GM18861 (cell line): ENCODE data around the gene SUMO3.

Source experiments
- ATAC-seq: cut with Tn5 transposase; IDR thresholded peaks from one replicate; pipeline ENCODE4 v1.9.1; 2021; ENCODE audit not compliant: unreplicated experiment

The SUMO3 gene

GRCh38 chr21:44804762-44805161 is 13.1 kb downstream of the SUMO3 start:
- ATAC-seq = no peak

DNA sequence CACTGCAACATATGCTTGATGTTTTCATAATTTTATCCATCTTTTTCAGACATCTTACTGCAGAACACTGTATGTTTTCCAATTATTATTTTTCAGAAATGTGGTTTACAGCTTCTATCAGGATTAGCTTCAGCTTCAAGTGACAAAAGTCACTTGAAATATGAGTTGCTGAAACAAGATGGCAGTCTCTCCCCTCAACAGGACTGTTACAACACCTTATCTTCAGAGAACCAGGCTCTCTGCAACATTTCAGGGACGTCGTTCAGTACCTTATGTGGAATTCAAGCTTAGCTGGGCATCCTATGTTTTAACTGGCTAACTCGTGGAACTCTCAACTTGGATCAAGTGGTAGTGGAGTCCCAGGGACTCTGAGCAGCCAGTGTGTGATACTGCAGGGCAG is 14.2 kb downstream of the SUMO3 start:
- ATAC-seq = no peak

- no peak for ATAC-seq
Observed at GRCh38 chr21:44802396-44803153, 15.3 kb downstream of the SUMO3 start.

DNA sequence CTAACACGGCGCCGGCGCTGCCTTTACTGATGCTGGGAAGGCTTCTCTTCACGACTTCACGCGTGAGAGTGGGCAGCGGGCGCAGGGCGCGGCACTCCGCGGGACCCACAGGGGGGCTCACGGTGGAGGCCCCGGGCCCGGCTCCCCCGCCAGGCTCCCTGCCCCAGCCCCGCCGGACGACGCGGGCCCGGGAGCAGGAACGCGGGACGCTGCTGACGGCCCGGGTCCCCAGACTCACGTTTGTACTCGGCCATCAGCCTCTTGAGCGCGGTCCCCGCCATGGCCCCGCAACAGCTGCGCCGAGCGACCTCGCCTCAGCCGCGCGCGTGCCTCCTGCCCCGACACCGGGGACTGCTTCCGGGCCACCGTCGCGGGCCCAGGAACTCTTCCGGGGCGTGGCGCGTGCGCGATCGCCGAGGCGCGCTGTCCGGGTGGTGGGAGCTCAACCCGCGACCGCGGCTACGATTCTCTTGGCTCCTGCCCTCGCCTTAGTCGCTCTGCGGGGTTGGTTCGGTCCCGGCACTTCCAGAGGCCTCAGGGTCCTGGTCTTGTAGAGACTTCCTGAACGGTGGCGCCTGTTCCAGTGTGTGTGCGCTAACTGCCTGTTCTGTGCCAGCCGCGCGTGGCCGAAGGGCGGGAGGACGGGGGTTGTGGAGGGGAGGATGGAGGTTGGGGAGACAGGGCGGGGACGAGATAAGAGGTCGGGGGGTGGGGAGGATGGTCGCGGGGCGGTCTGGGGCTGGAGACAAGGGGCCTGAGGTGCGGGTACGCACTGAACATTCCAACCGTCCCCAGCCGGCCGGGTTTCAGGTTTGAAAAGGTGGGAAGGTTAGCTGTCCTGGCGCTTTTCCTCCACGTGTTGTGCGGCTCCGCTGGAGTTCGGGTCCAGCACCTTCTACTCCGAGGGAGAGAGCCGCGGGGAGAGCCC is 16.1 kb downstream of the SUMO3 start, which contains the start of gene UBE2G2:
Gene UBE2G2 (minus strand): TSS at position 353 of the 928 bp plus-strand sequence. CDS start 72 bp downstream, at position 281.
- peak; percentile 56 for ATAC-seq

DNA sequence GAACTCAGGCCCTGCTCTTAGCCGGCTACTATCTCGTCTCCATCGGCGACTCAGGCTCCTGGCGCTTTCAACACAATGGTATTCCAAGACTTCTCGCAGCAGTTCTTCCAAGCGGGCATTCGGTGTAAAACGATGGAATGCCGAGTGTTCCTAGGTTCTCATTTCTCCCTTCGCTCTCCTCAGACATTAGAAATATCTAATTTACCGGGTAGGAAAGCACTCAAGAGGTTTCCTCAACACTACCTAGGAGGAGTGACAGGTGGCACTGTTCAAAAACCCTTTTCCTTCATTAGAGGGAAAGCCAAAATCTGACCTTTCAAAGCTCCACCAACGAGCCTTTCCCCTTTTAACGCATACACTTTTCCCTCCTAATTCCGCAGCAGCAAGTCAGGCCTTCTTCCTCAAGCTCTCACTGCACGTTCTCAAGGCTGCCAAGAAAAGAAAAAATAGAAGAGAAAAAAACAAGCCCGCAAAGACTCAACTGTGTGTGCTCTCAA is 16.8 kb downstream of the SUMO3 start:
- ATAC-seq = no peak

DNA sequence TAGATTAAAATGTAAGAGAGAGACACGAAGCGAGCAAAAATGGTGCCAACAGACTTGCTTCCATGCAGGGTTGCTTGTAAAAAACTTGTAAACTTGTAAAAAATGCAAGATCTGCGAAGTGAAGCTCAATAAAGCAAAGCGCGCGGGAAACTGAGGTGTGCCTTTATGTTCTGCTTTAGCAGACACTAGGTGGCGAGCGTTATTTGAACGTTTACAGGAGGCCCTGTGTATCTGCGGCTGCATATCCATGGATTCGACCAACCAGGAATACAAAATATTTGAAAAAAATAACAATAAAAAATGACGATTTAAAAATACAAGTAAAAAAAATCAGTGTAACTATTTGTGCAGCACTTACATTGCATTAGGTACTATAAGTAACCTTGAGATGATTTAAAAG is 17.8 kb downstream of the SUMO3 start:
- no peak for ATAC-seq

- ATAC-seq = no peak
Observed at GRCh38 chr21:44799646-44800045, 18.2 kb downstream of the SUMO3 start.

DNA sequence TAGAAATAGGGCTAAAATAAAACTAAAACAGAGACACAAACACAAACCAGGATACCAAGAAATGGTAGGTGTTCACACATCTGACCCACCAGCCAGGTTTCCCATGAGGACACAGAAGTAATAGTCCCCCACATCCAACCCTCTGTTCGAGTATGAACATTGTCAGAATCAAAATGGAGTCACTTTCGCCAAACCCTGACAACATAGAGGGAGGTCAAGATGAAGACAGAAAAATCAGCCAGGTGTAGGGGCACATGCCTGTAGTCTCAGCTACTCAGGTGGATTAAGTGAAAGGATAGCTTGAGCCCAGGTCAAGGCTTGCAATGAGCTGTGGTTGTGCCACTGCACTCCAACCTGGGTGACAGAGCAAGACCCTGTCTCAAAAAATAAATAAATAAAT is 20.1 kb downstream of the SUMO3 start:
- ATAC-seq = no peak

DNA sequence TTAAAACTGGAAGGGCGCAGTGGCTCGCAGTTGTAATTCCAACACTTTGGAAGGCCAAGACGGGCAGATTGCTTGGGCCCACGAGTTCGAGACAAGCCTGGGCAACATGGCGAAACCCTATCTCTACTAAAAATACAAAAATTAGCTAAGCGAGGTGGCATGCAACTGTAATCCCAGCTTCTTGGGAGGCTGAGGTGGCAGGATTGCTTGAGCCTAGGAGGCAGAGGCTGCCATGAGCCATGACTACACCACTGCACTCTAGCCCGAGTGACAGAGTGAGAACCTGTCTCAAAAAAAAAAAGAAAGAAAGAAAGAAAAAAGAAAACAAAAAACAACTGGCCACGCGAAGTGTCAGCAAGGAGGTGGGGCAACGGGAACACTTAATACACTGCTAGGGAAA is 22.5 kb downstream of the SUMO3 start:
- no peak for ATAC-seq

- ATAC-seq = no peak
Observed at GRCh38 chr21:44793592-44794374, 24.1 kb downstream of the SUMO3 start.

GRCh38 chr21:44792702-44793591 is 24.9 kb downstream of the SUMO3 start:
- peak; percentile 62 for ATAC-seq

DNA sequence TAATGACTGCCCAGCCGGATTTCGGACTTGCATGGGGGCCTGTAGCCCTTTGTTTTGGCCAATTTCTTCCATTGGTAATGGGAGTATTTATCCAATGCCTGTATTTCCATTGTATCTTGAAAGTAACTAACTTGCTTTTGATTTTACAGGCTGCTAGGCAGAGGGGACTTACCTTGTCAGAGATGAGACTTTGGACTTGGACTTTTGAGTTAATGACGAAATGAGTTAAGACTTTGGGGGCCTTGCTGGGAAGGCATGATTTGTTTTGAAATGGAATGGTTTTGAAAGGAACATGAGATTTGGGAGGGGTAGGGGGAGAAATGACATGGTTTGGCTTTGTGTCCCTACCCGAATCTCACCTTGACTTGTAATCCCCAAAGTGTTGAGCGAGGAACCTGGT is 25.9 kb downstream of the SUMO3 start:
- ATAC-seq = no peak

- no peak for ATAC-seq
Observed at GRCh38 chr21:44791246-44791645, 26.6 kb downstream of the SUMO3 start.

GRCh38 chr21:44790368-44790767 is 27.5 kb downstream of the SUMO3 start:
- ATAC-seq = no peak

GRCh38 chr21:44789880-44790279 is 28.0 kb downstream of the SUMO3 start:
- no peak for ATAC-seq

- ATAC-seq = no peak
Observed at GRCh38 chr21:44785620-44786335, 32.1 kb downstream of the SUMO3 start.

DNA sequence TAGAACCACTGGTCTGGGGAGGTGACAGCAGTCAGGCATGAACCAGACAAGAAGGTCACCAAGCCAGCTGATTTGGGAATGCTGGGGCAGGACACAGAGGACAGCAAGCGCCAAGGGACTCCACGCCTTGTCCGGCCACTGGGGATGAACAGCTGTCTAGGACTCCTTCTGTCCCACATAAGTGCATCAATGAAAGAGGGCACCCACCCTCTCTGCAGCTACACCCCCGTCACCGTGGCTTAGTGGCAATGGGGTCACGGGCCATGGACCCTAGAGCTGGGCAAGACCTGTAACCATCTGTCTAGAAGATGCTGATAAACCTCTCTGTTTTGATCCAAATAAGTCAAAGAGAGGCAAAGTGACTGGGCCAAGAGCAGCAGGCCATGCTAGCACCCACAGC is 33.1 kb downstream of the SUMO3 start:
- no peak for ATAC-seq

GRCh38 chr21:44783020-44783696 is 34.7 kb downstream of the SUMO3 start:
- no peak for ATAC-seq
